T-helper 9 cell (primary cell): ENCODE results near the gene LRRC63.
A peak's percentile ranks its signal among the peaks of the same experiment; 100 is the strongest.

Experiments
- DNase-seq: peaks from one replicate; pipeline ENCODE4 v3.0.0-alpha.2; 2020

Gene LRRC63

GRCh38 chr13:46313432-46314257, 101.9 kb downstream of the LRRC63 start:
- DNase-seq, result no peak

- no peak for DNase-seq
Observed at GRCh38 chr13:46314587-46314986, 102.9 kb downstream of the LRRC63 start.

GRCh38 chr13:46315036-46315435, 103.3 kb downstream of the LRRC63 start:
- no peak for DNase-seq

- DNase-seq, result no peak
Observed at GRCh38 chr13:46315491-46316075, 103.9 kb downstream of the LRRC63 start.

- no peak for DNase-seq
Observed at GRCh38 chr13:46317120-46317519, 105.4 kb downstream of the LRRC63 start.

GRCh38 chr13:46318986-46319385, 107.3 kb downstream of the LRRC63 start:
- no peak for DNase-seq

GRCh38 chr13:46320406-46320805, 108.7 kb downstream of the LRRC63 start:
- no peak for DNase-seq

GRCh38 chr13:46320821-46321220, 109.1 kb downstream of the LRRC63 start:
- DNase-seq, result no peak

GRCh38 chr13:46321494-46322225, 109.9 kb downstream of the LRRC63 start:
- peak; percentile 55 for DNase-seq

GRCh38 chr13:46324976-46325375, 113.2 kb downstream of the LRRC63 start:
- DNase-seq, result no peak
